Adrenal gland (tissue), 5 donors: ENCODE data around the gene RGS8.

Experiments used
- POLR2A ChIP-seq, 2 donors: fragments of 450-650 bp; IDR thresholded peaks; one replicate each; pipeline ENCODE4 v1.6.1; 2017; ENCODE audit warnings: antibody characterized with exemption in 2 of 2, mild to moderate bottlenecking in 2 of 2, moderate library complexity in 1 of 2
- TF ChIP-seq, protein P1 (sequence below), 6 experiments: fragments of 450-650 bp in 4 of 6; fragments of 200-600 bp in 2 of 6; sonication (generic) in 1 of 6; IDR thresholded peaks; 1 replicate in 5 of 6; 2 replicates in 1 of 6; pipeline versions ENCODE4 v1.5.1 to v1.8.0; 2016 to 2021; ENCODE audit warnings: antibody characterized with exemption in 6 of 6, mild to moderate bottlenecking in 2 of 6, moderate library complexity in 1 of 6
- donor health status: DM: no; HTN: no; CAD: no.

DNA sequence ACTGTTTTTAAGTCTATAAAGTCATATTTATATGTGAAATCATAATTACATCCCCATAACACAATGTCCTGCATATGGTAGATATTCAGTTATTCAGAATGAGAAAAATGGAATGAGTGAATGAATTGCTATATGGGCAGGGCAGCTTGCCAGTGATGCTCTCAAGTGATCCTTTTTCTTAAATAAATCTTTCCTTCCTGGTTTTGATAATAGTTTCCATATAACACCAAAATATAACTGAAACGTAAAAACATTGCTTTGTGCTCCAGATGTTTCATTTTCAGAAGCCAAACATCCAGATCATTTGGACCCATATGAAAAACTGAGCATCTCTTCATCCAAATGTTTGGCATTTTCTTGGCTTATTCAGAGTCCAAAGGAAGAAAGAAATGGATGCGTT is 30.2 kb upstream of the RGS8 start:
- TF ChIP-seq, protein P1, sequence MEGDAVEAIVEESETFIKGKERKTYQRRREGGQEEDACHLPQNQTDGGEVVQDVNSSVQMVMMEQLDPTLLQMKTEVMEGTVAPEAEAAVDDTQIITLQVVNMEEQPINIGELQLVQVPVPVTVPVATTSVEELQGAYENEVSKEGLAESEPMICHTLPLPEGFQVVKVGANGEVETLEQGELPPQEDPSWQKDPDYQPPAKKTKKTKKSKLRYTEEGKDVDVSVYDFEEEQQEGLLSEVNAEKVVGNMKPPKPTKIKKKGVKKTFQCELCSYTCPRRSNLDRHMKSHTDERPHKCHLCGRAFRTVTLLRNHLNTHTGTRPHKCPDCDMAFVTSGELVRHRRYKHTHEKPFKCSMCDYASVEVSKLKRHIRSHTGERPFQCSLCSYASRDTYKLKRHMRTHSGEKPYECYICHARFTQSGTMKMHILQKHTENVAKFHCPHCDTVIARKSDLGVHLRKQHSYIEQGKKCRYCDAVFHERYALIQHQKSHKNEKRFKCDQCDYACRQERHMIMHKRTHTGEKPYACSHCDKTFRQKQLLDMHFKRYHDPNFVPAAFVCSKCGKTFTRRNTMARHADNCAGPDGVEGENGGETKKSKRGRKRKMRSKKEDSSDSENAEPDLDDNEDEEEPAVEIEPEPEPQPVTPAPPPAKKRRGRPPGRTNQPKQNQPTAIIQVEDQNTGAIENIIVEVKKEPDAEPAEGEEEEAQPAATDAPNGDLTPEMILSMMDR (IDR thresholded peaks at IDR 0.05) = no peak
- no peak for TF ChIP-seq POLR2A (IDR thresholded peaks at IDR 0.05)
